Keratinocyte (primary cell): ENCODE data around the gene ADRA1B.

Source experiments
- EZH2 ChIP-seq: IDR thresholded peaks from one replicate; pipeline ENCODE4 v1.6.1; 2012; ENCODE audit warnings: inconsistent platforms, mild to moderate bottlenecking, low read length, moderate library complexity
- TF ChIP-seq, protein P1 (sequence below), 3 experiments: IDR thresholded peaks in 1 of 3; conservative IDR thresholded peaks in 1 of 3; optimal IDR thresholded peaks in 1 of 3; 2 replicates in 2 of 3; 3 replicates in 1 of 3; pipeline versions ENCODE3 to v1.5.1; 2011; ENCODE audit warnings: low read length in 3 of 3, mild to moderate bottlenecking in 3 of 3, moderate library complexity in 2 of 3, control low read depth in 1 of 3, inconsistent platforms in 1 of 3; ENCODE audit not compliant: insufficient read depth in 2 of 3; ENCODE audit errors: extremely low read depth in 1 of 3

DNA sequence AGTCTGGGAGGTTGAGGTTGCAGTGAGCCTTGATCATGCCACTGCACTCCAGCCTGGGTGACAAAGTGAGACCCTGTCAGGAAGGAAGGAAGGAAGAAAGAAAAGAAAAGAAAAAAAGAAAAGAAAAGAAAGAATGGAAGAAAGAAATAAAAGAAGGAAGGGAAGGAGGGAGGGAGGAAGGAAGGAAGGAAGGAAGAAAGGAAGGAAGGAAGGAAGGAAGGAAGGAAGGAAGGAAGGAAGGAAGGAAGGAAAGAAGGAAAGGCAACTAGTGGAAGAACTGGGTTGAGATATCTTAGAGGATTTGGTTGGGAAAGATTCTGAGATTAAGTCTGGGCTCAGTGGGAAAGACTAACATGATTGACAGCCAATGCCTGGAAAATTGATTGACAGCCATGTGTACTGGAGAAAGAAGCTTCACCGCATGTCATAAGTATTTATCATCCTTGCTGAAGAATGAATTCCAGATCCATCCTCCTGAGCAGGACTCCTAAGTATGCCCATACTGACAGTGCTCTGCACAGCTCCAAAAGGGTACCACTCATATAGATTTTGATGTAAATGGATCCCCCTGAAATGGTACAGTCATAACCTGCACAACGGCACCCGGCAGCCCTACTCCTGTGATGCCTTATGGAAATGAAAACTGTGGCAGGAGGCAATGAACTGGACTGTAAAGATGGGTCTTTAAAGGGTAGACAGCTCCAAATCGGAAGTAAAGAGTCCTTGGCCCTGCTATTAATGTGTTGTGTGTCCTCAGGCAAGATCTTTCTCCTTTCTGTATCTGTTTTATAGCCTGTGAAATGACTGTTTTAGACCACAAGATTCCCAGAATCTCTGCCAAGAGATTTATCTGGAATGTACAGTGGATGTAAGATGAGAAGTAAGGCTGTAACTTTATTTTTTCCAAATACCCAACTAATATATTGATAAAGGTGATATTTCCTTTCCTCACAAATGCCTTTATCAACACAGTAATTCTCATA, 16.9 kb upstream of the ADRA1B start:
- TF ChIP-seq EZH2, result no peak
- TF ChIP-seq, protein P1, sequence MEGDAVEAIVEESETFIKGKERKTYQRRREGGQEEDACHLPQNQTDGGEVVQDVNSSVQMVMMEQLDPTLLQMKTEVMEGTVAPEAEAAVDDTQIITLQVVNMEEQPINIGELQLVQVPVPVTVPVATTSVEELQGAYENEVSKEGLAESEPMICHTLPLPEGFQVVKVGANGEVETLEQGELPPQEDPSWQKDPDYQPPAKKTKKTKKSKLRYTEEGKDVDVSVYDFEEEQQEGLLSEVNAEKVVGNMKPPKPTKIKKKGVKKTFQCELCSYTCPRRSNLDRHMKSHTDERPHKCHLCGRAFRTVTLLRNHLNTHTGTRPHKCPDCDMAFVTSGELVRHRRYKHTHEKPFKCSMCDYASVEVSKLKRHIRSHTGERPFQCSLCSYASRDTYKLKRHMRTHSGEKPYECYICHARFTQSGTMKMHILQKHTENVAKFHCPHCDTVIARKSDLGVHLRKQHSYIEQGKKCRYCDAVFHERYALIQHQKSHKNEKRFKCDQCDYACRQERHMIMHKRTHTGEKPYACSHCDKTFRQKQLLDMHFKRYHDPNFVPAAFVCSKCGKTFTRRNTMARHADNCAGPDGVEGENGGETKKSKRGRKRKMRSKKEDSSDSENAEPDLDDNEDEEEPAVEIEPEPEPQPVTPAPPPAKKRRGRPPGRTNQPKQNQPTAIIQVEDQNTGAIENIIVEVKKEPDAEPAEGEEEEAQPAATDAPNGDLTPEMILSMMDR (optimal IDR thresholded peaks at IDR 0.05 in 1 of 3, IDR thresholded peaks at IDR 0.05 in 1 of 3, conservative IDR thresholded peaks at IDR 0.05 in 1 of 3; ENCODE audit: extremely low read depth in 1 of 3, insufficient read depth in 2 of 3, low read length in 3 of 3), result no peak
